ENCODE data around the gene ALPK3.
"Not testable (repeated sequence)": the region's sequence is repeated elsewhere in the genome, so short reads cannot be mapped to it uniquely, and the experiment has no call there.

The ALPK3 gene

DNA sequence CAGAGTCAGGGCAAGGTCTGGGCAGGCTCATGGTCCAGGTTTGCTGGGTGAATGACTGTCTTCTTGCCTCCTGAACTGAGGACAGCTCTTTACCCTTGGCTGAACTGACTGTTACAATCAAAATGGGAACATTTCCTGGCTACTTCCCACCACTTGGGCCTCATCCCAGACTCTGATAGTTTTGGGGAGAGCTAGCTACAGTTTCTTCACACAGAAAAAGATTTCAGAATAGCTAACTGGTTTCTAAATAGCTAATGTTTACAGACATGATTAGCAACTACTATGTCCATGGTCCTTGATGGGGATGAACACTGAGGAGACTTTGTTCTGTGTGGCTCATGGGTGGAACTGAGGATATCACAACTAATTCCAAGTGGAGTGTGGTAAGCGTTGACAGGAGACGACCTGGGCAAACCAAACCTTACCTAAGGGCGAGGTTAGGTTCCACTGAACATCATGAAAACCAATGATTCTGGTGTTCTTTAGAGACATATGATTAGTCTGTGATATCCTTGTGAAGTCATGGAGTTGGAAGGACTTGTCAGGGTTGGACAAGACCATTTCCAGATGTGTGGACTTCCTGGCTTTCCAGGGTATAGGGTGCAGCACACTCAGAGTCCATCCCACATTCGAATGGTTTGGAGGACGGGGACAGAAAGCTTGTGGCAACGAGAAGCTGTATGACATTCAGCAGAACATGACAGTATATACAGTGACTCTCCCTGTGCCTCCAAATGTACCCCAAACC lies 7.3 kb downstream of the ALPK3 start:
- DNase-seq = no peak

DNA sequence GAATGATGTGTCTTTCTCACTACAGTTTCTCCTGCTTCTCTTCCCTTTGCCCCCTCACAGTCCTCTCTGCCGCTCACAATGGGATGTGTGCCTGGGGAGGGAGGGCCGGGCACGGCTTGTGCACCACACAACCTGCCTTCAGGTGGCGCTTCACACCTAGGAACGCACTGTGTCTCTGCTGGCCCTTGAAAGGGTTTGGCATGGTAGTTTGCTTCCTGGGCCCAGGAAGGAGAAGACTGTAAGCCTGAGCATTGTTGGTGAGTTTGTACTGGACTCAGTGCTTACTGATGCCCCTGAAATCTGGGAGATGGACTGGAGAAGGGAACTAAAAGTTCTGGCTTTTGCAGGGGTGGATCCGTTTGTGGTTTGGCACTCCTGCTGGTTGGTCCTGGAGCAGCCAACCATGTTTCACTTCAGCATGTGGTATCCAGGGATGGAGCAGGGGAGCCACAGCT lies 9.2 kb downstream of the ALPK3 start:
- no peak for DNase-seq

DNA sequence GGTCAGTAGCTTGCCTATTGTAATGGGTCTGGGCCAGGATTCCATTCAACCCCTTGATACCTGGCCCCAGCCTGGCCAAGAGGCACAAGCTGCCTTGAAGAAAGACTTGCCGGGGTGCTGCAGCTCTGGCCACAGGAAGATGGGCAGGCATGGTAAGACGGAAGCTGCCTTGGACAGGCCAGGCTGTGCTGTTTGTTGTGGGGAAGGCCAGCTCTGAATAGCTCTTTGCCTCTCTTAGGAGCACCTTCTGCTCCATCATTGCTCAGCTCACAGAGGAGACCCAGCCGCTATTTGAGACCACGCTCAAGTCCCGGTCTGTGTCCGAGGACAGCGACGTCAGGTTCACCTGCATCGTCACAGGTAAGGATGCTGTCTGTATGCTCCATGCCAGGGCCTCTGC lies 10.1 kb downstream of the ALPK3 start:
- DNase-seq = no peak

DNA sequence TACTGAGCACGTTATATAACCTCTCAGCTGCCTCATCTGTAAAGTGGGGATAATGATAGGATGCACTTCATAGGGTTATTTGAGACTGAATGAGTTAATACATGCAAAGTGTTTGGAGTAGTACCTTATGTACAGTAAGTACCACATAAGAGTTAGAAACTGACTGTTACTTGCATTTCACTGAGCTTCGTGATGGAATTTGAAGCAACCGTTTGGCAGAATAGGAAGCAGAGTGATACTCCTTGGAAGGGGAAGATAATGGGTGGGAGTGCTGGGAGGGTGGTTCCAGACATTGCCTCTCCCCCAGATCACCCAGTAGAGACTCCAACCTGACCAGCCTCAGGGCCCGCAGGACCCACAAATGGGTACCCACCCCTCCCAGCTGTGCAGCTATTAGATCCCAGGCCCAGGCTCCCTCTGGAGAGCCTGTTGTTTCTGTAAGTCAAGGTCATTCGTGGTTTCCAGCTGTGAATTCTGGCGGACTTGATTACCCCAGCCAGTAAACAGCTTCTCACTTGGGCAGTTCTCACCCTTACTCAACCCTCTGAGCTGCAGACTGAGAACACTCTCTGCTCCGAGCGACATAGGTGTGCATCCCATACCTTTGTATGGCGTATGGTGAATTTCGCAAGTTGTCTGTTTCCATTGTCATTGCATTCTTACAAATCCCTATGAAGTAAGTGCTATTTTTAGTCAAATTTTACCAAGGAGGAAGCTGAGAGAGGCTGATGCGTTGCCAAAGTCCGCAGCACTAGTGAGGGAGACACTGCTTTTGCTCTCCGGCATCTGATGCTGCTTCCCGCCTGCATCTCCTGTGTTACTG lies 11.1 kb downstream of the ALPK3 start:
- no peak for DNase-seq

- DNase-seq = no peak
These were observed 12.3 kb downstream of the ALPK3 start for GRCh38 chr15:84829428-84829827.

GRCh38 chr15:84830036-84830435 lies 12.9 kb downstream of the ALPK3 start:
- no peak for DNase-seq

DNA sequence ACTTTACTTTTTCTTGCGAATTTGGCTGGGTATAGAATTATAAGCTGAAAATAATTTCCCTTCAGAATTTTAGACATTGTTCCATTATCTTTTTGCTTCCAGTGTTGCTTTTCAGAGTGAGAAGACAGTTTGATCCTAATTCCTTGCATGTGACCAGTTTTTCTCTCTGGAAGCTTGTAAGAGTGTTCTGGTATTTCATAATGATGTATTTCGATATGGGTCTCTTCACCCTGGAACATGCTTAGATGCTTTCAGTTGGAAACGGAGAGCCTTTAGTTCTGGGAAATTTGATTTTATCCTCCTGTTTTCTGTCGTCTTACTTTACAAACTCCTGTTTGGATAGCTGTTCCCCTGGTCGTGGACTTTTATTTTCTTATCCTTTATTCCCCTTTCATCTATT lies 13.9 kb downstream of the ALPK3 start:
- DNase-seq = no peak

GRCh38 chr15:84831613-84832012 lies 14.5 kb downstream of the ALPK3 start:
- no peak for DNase-seq

GRCh38 chr15:84832448-84833040 lies 15.4 kb downstream of the ALPK3 start:
- DNase-seq = peak; percentile 39

GRCh38 chr15:84833447-84834228 lies 16.5 kb downstream of the ALPK3 start:
- DNase-seq = no peak

- DNase-seq = no peak
These were observed 17.2 kb downstream of the ALPK3 start for GRCh38 chr15:84834229-84834955.

GRCh38 chr15:84834969-84835368 lies 17.8 kb downstream of the ALPK3 start:
- no peak for DNase-seq

DNA sequence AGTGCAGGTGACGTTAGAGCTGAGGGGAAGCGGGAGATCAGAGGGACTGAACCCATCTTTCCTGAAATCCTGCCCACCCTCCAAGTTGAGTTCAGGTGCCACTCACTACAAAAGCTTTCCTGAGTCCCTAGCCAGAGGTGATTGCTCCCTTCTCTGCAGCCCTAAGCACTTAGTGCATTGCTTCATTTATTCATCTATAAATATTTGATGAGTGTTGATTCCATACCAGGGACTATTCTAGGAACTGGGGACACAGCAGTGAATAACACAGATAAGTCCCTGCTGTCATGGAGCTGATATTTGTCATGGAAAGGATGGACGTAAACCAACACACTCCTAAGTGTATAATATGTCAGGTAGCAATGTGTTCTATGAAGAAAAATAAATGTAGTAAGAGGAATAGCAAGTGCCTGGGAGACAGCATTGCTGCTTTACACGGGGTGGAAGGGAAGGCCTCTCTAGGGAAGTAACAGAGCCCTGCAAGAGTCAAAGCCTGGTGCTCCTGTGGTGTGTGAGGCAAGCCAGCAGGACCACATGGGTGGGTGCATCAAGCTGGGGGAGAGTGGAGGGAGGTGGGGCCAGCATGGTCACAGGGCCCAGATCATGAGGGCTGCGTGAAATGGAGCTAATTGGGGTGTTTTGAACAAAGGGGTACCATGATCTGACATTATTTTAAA lies 18.6 kb downstream of the ALPK3 start:
- no peak for DNase-seq

DNA sequence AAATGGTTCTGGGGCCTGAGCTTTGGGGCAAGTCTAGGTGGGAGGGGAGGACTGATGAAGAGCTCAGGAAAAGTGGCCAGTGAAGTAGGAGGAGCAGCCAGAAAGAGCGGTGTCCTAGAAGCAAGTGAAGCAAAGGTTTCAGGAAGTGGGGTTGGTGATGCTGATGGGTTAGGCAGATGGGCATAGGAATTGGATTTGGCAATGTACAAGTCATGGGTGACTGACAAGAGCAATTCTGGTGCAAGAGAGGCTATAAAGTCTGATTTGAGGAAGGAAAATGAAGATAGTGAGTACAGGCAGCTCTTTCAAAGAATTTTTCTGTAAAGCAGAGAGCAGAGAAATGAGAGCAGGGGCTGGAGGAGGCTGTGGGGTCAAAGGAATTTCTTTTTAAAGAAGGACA lies 19.7 kb downstream of the ALPK3 start:
- no peak for DNase-seq

DNA sequence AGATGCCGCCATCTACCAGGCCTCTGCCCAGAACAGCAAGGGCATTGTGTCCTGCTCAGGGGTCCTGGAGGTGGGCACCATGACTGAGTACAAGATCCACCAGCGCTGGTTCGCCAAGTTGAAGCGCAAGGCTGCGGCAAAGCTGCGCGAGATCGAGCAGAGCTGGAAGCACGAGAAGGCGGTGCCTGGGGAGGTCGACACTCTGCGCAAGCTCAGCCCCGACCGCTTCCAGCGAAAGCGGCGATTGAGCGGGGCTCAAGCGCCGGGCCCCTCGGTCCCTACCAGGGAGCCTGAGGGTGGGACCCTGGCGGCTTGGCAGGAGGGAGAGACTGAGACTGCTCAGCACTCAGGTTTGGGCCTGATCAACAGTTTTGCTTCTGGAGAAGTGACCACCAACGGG lies 22.6 kb downstream of the ALPK3 start:
- no peak for DNase-seq

DNA sequence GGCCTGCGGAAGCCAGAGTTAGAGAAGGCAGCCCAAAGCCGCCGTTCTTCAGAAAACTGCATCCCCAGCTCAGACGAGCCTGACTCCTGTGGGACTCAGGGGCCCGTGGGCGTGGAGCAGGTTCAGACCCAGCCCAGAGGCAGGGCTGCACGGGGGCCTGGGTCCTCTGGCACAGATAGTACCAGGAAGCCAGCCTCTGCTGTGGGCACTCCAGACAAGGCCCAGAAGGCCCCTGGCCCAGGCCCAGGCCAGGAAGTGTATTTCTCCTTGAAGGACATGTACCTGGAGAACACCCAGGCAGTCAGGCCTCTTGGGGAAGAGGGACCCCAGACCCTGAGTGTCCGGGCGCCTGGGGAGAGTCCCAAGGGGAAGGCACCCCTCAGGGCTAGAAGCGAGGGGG lies 23.1 kb downstream of the ALPK3 start:
- no peak for DNase-seq

DNA sequence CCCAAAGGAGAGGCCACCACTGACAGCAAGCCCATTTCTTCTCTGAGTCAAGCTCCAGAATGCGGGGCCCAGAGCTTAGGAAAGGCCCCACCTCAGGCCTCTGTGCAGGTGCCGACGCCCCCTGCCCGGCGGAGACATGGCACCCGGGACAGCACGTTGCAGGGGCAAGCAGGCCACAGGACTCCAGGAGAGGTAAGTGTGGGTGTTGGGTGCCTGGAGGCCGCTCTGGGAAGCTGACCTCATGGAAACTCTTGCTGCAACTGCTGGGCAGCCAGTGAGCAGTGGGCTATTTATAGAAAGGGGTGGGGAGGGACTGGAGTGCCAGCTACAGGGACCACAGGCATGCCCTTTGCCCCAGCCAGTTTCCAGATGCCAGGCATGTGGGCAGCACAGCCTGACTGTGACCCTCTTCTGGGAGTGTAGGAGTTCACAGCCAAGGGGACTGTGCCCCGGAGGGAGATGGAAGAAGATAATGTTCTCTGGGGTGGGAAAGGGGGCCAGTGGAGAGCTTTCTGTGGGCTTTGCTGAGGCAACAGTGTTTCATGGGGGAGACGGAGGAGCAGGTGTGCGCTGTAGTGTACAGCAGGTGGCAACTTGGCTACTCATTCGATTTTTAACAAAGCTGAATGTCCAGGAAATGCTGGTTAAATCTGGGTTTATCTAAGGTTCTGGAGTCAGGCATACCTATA lies 23.7 kb downstream of the ALPK3 start:
- no peak for DNase-seq

DNA sequence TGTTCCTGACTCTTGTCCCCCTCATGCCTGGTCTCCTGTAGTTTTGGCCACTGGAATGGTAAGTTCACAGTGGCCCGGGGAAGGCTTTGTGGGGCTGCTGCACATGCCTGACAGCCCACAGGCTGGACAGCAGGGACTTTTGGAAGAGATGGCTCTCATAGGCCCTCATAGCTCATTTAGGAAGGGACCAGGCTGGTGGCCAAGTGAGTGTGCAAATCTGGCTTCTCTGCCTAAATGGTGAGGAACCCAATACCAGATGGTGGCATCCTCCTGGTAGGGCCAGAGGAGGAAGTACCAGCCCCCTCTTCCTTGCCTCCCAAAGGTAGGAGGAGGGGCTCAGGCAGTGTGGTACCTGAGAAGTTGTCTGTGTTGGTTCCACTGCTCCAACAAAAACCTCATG lies 25.6 kb downstream of the ALPK3 start:
- no peak for DNase-seq

GRCh38 chr15:84844964-84845363 lies 27.8 kb downstream of the ALPK3 start:
- no peak for DNase-seq

- not testable (repeated sequence) for DNase-seq
These were observed 28.5 kb downstream of the ALPK3 start for GRCh38 chr15:84845631-84846030.

DNA sequence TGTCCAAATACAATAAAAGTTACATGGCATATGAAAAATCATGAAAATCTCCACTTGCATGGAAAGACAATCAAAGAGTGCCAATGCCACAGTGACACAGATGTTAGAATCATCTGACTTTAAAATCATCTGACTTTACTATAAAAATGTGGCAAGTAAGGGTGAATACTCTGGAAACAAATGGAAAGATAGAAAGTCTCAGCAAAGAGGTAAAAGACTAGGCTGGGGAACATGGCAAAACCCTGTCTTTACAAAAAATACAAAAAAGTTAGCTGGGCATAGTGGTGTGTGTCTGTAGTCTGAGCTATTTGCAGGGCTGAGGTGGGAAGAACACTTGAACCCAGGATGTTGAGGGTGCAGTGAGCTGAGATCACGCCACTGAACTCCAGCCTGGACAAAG lies 29.1 kb downstream of the ALPK3 start:
- DNase-seq = no peak
